ENCODE results near the gene B4GALT3.

B4GALT3 gene

GRCh38 chr1:161209790-161210409 lies 32.6 kb upstream of the B4GALT3 start:
- DNase-seq, result peak in 41 of 42 donors; percentile 56 to 89 (median 75)
- intact Hi-C loops (cut with DNase I), result no loop called here

- no peak for DNase-seq
- intact Hi-C loops (cut with DNase I), result no loop called here
Measured at GRCh38 chr1:161207173-161207572, 29.9 kb upstream of the B4GALT3 start.

- DNase-seq, result no peak
- intact Hi-C loops (cut with DNase I), result no loop called here
Measured at GRCh38 chr1:161206411-161207140, 29.3 kb upstream of the B4GALT3 start.

- peak; percentile 95 to 100 (median 99) for DNase-seq
- intact Hi-C loops (cut with DNase I), result loop anchor here (2.0 kb wide), 1 partner anchor 25 kb away; the partner anchor contains the start of gene TOMM40L
Measured at GRCh38 chr1:161201836-161202712, 24.8 kb upstream of the B4GALT3 start, which contains the start of gene NDUFS2. Gene NDUFS2, plus strand, starts transcription at chr1:161202367. Its CDS starts 19 bp downstream, at chr1:161202386.

- peak in 20 of 42 donors; percentile 18 to 78 (median 46) for DNase-seq
- intact Hi-C loops (cut with DNase I), result no loop called here
Measured at GRCh38 chr1:161200992-161201835, 23.9 kb upstream of the B4GALT3 start.

GRCh38 chr1:161200421-161200991 lies 23.2 kb upstream of the B4GALT3 start:
- DNase-seq, result peak; percentile 49 to 91 (median 82)
- intact Hi-C loops (cut with DNase I), result no loop called here

GRCh38 chr1:161199506-161200139 lies 22.3 kb upstream of the B4GALT3 start:
- intact Hi-C loops (cut with DNase I), result no loop called here
- peak in 11 of 42 donors; percentile 24 to 74 (median 45) for DNase-seq

GRCh38 chr1:161198897-161199431 lies 21.7 kb upstream of the B4GALT3 start, which contains the start of gene ADAMTS4:
Gene ADAMTS4, minus strand, starts transcription at chr1:161199054. Its CDS starts 427 bp downstream, at chr1:161198627.
- peak; percentile 47 to 95 (median 90) for DNase-seq
- intact Hi-C loops (cut with DNase I), result no loop called here

- intact Hi-C loops (cut with DNase I), result no loop called here
- peak in 39 of 42 donors; percentile 39 to 88 (median 65) for DNase-seq
Measured at GRCh38 chr1:161198194-161198896, 21.0 kb upstream of the B4GALT3 start.

GRCh38 chr1:161197560-161198193 lies 20.4 kb upstream of the B4GALT3 start:
- intact Hi-C loops (cut with DNase I), result no loop called here
- no peak for DNase-seq

- intact Hi-C loops (cut with DNase I), result no loop called here
- peak in 15 of 42 donors; percentile 30 to 75 (median 46) for DNase-seq
Measured at GRCh38 chr1:161196521-161197451, 19.5 kb upstream of the B4GALT3 start.

- no peak for DNase-seq
- intact Hi-C loops (cut with DNase I), result no loop called here
Measured at GRCh38 chr1:161196111-161196510, 18.8 kb upstream of the B4GALT3 start.

GRCh38 chr1:161195171-161195570 lies 17.9 kb upstream of the B4GALT3 start:
- DNase-seq, result peak in 3 of 42 donors; percentile 39 to 49 (median 43)
- intact Hi-C loops (cut with DNase I), result no loop called here

- DNase-seq, result peak; percentile 72 to 95 (median 86)
- intact Hi-C loops (cut with DNase I), result no loop called here
Measured at GRCh38 chr1:161193561-161194235, 16.4 kb upstream of the B4GALT3 start.

Measured in head of caudate nucleus (tissue), 42 donors.